ENCODE results near the gene NDST1. TPM values are rescaled to one million over a fixed set of nuclear protein-coding genes. Genes with fewer than 3 reads are reported as not detected.

The NDST1 gene
- total RNA-seq, 1 experiment from 2014 or later, result 8.4 TPM

- no peak overlapping the region for H3K9ac ChIP-seq (ENCODE audit: low read length)
- no peaks in the 10 kb centered on the region for H3K79me2 ChIP-seq (ENCODE audit: low read length)
- no peak for DNase-seq
Observed at GRCh38 chr5:150551066-150551465, 43.1 kb downstream of the NDST1 start.

GRCh38 chr5:150553402-150553801, 45.5 kb downstream of the NDST1 start:
- H3K79me2 ChIP-seq (ENCODE audit: low read length), result no peaks in the 10 kb centered on the region
- H3K9ac ChIP-seq (ENCODE audit: low read length), result no peak overlapping the region

More at GRCh38 chr5:150551066-150551465, 43.1 kb downstream of the NDST1 start:
- Histone ChIP-seq H3K4me3 (ENCODE audit: low read length) (no peak overlapping the region), H3K27ac (ENCODE audit: low read length) (no peak overlapping the region), H3K36me3 (ENCODE audit: insufficient read depth, low read length) (no peaks in the 10 kb centered on the region), H3K4me2 (ENCODE audit: low read depth, low read length, poor library complexity, severe bottlenecking) (no peak overlapping the region), H3K27me3 (ENCODE audit: low read length) (no peaks in the 10 kb centered on the region), H4K20me1 (ENCODE audit: insufficient read depth, low read depth, low read length) (no peaks in the 10 kb centered on the region), H3K9me3 (ENCODE audit: low read length) (no peaks in the 10 kb centered on the region), H2AFZ (ENCODE audit: low read length) (no peak overlapping the region), H3K4me1 (ENCODE audit: low read length) (no peaks in the 10 kb centered on the region), H3K9me2 (replicated peaks; ENCODE audit: insufficient read depth, low read length) (no peaks in the 10 kb centered on the region)

GRCh38 chr5:150553911-150554310, 46.0 kb downstream of the NDST1 start:
- no peak overlapping the region for H3K9ac ChIP-seq (ENCODE audit: low read length)
- H3K4me3 ChIP-seq (ENCODE audit: low read length), result no peak overlapping the region
- H4K20me1 ChIP-seq (ENCODE audit: insufficient read depth, low read depth, low read length), result no peaks in the 10 kb centered on the region
- no peaks in the 10 kb centered on the region for H3K27me3 ChIP-seq (ENCODE audit: low read length)
- no peaks in the 10 kb centered on the region for H3K79me2 ChIP-seq (ENCODE audit: low read length)
- no peak for DNase-seq
- H3K4me2 ChIP-seq (ENCODE audit: low read depth, low read length, poor library complexity, severe bottlenecking), result no peak overlapping the region
- no peaks in the 10 kb centered on the region; the same call in 1 of the 2 replicates for H3K4me1 ChIP-seq (ENCODE audit: low read length)
- H2AFZ ChIP-seq (ENCODE audit: low read length), result no peak overlapping the region
- no peaks in the 10 kb centered on the region for H3K36me3 ChIP-seq (ENCODE audit: insufficient read depth, low read length)
- no peaks in the 10 kb centered on the region for H3K9me2 ChIP-seq (replicated peaks; ENCODE audit: insufficient read depth, low read length)
- no peaks in the 10 kb centered on the region for H3K9me3 ChIP-seq (ENCODE audit: low read length)
- H3K27ac ChIP-seq (ENCODE audit: low read length), result no peak overlapping the region

More at GRCh38 chr5:150553402-150553801, 45.5 kb downstream of the NDST1 start:
- no peaks in the 10 kb centered on the region for H3K9me2 ChIP-seq (replicated peaks; ENCODE audit: insufficient read depth, low read length)
- H3K4me1 ChIP-seq (ENCODE audit: low read length), result no peaks in the 10 kb centered on the region; the same call in 1 of the 2 replicates
- H3K36me3 ChIP-seq (ENCODE audit: insufficient read depth, low read length), result no peaks in the 10 kb centered on the region
- H2AFZ ChIP-seq (ENCODE audit: low read length), result no peak overlapping the region
- H3K27me3 ChIP-seq (ENCODE audit: low read length), result no peaks in the 10 kb centered on the region
- H3K4me3 ChIP-seq (ENCODE audit: low read length), result no peak overlapping the region
- no peaks in the 10 kb centered on the region for H4K20me1 ChIP-seq (ENCODE audit: insufficient read depth, low read depth, low read length)
- H3K9me3 ChIP-seq (ENCODE audit: low read length), result no peaks in the 10 kb centered on the region
- no peak for DNase-seq
- no peak overlapping the region for H3K4me2 ChIP-seq (ENCODE audit: low read depth, low read length, poor library complexity, severe bottlenecking)
- no peak overlapping the region for H3K27ac ChIP-seq (ENCODE audit: low read length)

- no peaks in the 10 kb centered on the region for H3K79me2 ChIP-seq (ENCODE audit: low read length)
- no peak overlapping the region for H3K4me2 ChIP-seq (ENCODE audit: low read depth, low read length, poor library complexity, severe bottlenecking)
- no peak overlapping the region for H3K27ac ChIP-seq (ENCODE audit: low read length)
- H3K27me3 ChIP-seq (ENCODE audit: low read length), result no peaks in the 10 kb centered on the region
- H4K20me1 ChIP-seq (ENCODE audit: insufficient read depth, low read depth, low read length), result no peaks in the 10 kb centered on the region
- DNase-seq, result no peak
- H3K9ac ChIP-seq (ENCODE audit: low read length), result no peak overlapping the region
- H2AFZ ChIP-seq (ENCODE audit: low read length), result no peak overlapping the region
- H3K9me3 ChIP-seq (ENCODE audit: low read length), result no peaks in the 10 kb centered on the region
- H3K4me1 ChIP-seq (ENCODE audit: low read length), result no peaks in the 10 kb centered on the region; the same call in 1 of the 2 replicates
- no peaks in the 10 kb centered on the region for H3K36me3 ChIP-seq (ENCODE audit: insufficient read depth, low read length)
- no peaks in the 10 kb centered on the region for H3K9me2 ChIP-seq (replicated peaks; ENCODE audit: insufficient read depth, low read length)
- H3K4me3 ChIP-seq (ENCODE audit: low read length), result no peak overlapping the region
Observed at GRCh38 chr5:150554857-150555256, 46.9 kb downstream of the NDST1 start.

- Histone ChIP-seq H3K79me2 (ENCODE audit: low read length) (no peaks in the 10 kb centered on the region), H3K36me3 (ENCODE audit: insufficient read depth, low read length) (no peaks in the 10 kb centered on the region), H3K27me3 (ENCODE audit: low read length) (no peaks in the 10 kb centered on the region), H2AFZ (ENCODE audit: low read length) (no peak overlapping the region), H3K27ac (ENCODE audit: low read length) (no peak overlapping the region), H3K4me1 (ENCODE audit: low read length) (no peaks in the 10 kb centered on the region; the same call in 1 of the 2 replicates), H3K4me3 (ENCODE audit: low read length) (no peak overlapping the region), H3K4me2 (ENCODE audit: low read depth, low read length, poor library complexity, severe bottlenecking) (no peak overlapping the region), H3K9me2 (replicated peaks; ENCODE audit: insufficient read depth, low read length) (no peaks in the 10 kb centered on the region), H3K9me3 (ENCODE audit: low read length) (no peaks in the 10 kb centered on the region), H3K9ac (ENCODE audit: low read length) (no peak overlapping the region), H4K20me1 (ENCODE audit: insufficient read depth, low read depth, low read length) (no peaks in the 10 kb centered on the region)
- no peak for DNase-seq
Observed at GRCh38 chr5:150556106-150556505, 48.2 kb downstream of the NDST1 start.

GRCh38 chr5:150556859-150557508, 49.1 kb downstream of the NDST1 start:
- H3K9me3 ChIP-seq (ENCODE audit: low read length), result no peaks in the 10 kb centered on the region
- H4K20me1 ChIP-seq (ENCODE audit: insufficient read depth, low read depth, low read length), result no peaks in the 10 kb centered on the region
- no peaks in the 10 kb centered on the region for H3K36me3 ChIP-seq (ENCODE audit: insufficient read depth, low read length)
- H2AFZ ChIP-seq (ENCODE audit: low read length), result no peak overlapping the region
- no peak overlapping the region for H3K27ac ChIP-seq (ENCODE audit: low read length)
- H3K4me1 ChIP-seq (ENCODE audit: low read length), result no peaks in the 10 kb centered on the region; the same call in 1 of the 2 replicates
- H3K4me2 ChIP-seq (ENCODE audit: low read depth, low read length, poor library complexity, severe bottlenecking), result no peak overlapping the region
- no peaks in the 10 kb centered on the region for H3K27me3 ChIP-seq (ENCODE audit: low read length)
- H3K9ac ChIP-seq (ENCODE audit: low read length), result no peak overlapping the region
- H3K4me3 ChIP-seq (ENCODE audit: low read length), result no peak overlapping the region
- no peaks in the 10 kb centered on the region for H3K9me2 ChIP-seq (replicated peaks; ENCODE audit: insufficient read depth, low read length)
- H3K79me2 ChIP-seq (ENCODE audit: low read length), result no peaks in the 10 kb centered on the region
- DNase-seq, result no peak

- Histone ChIP-seq H3K27ac (ENCODE audit: low read length) (no peak overlapping the region), H3K9ac (ENCODE audit: low read length) (no peak overlapping the region), H3K27me3 (ENCODE audit: low read length) (no peaks in the 10 kb centered on the region), H3K4me2 (ENCODE audit: low read depth, low read length, poor library complexity, severe bottlenecking) (no peak overlapping the region), H3K36me3 (ENCODE audit: insufficient read depth, low read length) (no peaks in the 10 kb centered on the region), H3K4me1 (ENCODE audit: low read length) (no peaks in the 10 kb centered on the region; the same call in 1 of the 2 replicates), H2AFZ (ENCODE audit: low read length) (no peak overlapping the region), H3K9me3 (ENCODE audit: low read length) (no peaks in the 10 kb centered on the region), H3K79me2 (ENCODE audit: low read length) (no peaks in the 10 kb centered on the region), H4K20me1 (ENCODE audit: insufficient read depth, low read depth, low read length) (no peaks in the 10 kb centered on the region), H3K4me3 (ENCODE audit: low read length) (no peak overlapping the region), H3K9me2 (replicated peaks; ENCODE audit: insufficient read depth, low read length) (no peaks in the 10 kb centered on the region)
- DNase-seq, result no peak
Observed at GRCh38 chr5:150557509-150557872, 49.6 kb downstream of the NDST1 start.

GRCh38 chr5:150558088-150558621, 50.2 kb downstream of the NDST1 start:
- Histone ChIP-seq H3K9me2 (replicated peaks; ENCODE audit: insufficient read depth, low read length) (no peaks in the 10 kb centered on the region), H2AFZ (ENCODE audit: low read length) (no peak overlapping the region), H3K79me2 (ENCODE audit: low read length) (no peaks in the 10 kb centered on the region), H3K9ac (ENCODE audit: low read length) (no peak overlapping the region), H4K20me1 (ENCODE audit: insufficient read depth, low read depth, low read length) (no peaks in the 10 kb centered on the region), H3K27me3 (ENCODE audit: low read length) (no peaks in the 10 kb centered on the region), H3K4me1 (ENCODE audit: low read length) (no peaks in the 10 kb centered on the region; the same call in 1 of the 2 replicates), H3K27ac (ENCODE audit: low read length) (no peak overlapping the region), H3K4me3 (ENCODE audit: low read length) (no peak overlapping the region), H3K9me3 (ENCODE audit: low read length) (no peaks in the 10 kb centered on the region), H3K36me3 (ENCODE audit: insufficient read depth, low read length) (no peaks in the 10 kb centered on the region), H3K4me2 (ENCODE audit: low read depth, low read length, poor library complexity, severe bottlenecking) (no peak overlapping the region)
- no peak for DNase-seq

Measured in Karpas-422 (cell line).